ENCODE results near the gene SH2D4B. TPM values are rescaled to one million over a fixed set of nuclear protein-coding genes. Genes with fewer than 3 reads are reported as not detected.

The SH2D4B gene
- total RNA-seq, 1 donor from 2014 or later: 0.07 TPM

GRCh38 chr10:80492848-80493521, 44.7 kb upstream of the SH2D4B start:
- Mint-ChIP-seq H3K9me3 (ENCODE audit: low read depth) (peaks cover 9% of the 10 kb centered on the region), H3K36me3 (ENCODE audit: low read depth) (peaks cover 17% of the 10 kb centered on the region), H3K27me3 (ENCODE audit: low read depth) (no peaks in the 10 kb centered on the region), H3K4me1 (ENCODE audit: low read depth) (peaks cover 46% of the 10 kb centered on the region), H3K4me3 (ENCODE audit: unreplicated experiment) (no peak overlapping the region), H3K27ac (ENCODE audit: unreplicated experiment) (peak overlapping the region; percentile 85)
- DNase-seq (ENCODE audit: low spot score): no peak
- no peak for TF ChIP-seq CTCF (IDR thresholded peaks at IDR 0.05)

GRCh38 chr10:80493522-80494051, 44.1 kb upstream of the SH2D4B start:
- H3K36me3 Mint-ChIP-seq (ENCODE audit: low read depth): peaks cover 17% of the 10 kb centered on the region
- H3K27me3 Mint-ChIP-seq (ENCODE audit: low read depth): no peaks in the 10 kb centered on the region
- H3K4me3 Mint-ChIP-seq (ENCODE audit: unreplicated experiment): peak overlapping the region; percentile 10
- H3K9me3 Mint-ChIP-seq (ENCODE audit: low read depth): peaks cover 9% of the 10 kb centered on the region
- DNase-seq (ENCODE audit: low spot score): no peak
- TF ChIP-seq CTCF (IDR thresholded peaks at IDR 0.05): no peak
- H3K4me1 Mint-ChIP-seq (ENCODE audit: low read depth): peaks cover 52% of the 10 kb centered on the region
- peak overlapping the region; percentile 85 for H3K27ac Mint-ChIP-seq (ENCODE audit: unreplicated experiment)

GRCh38 chr10:80496555-80497172, 41.0 kb upstream of the SH2D4B start:
- no peak overlapping the region for H3K4me3 Mint-ChIP-seq (ENCODE audit: unreplicated experiment)
- peaks cover 7% of the 10 kb centered on the region for H3K36me3 Mint-ChIP-seq (ENCODE audit: low read depth)
- DNase-seq (ENCODE audit: low spot score): no peak
- peaks cover 80% of the 10 kb centered on the region for H3K4me1 Mint-ChIP-seq (ENCODE audit: low read depth)
- H3K27me3 Mint-ChIP-seq (ENCODE audit: low read depth): no peaks in the 10 kb centered on the region
- no peak overlapping the region for H3K27ac Mint-ChIP-seq (ENCODE audit: unreplicated experiment)
- peaks cover 9% of the 10 kb centered on the region for H3K9me3 Mint-ChIP-seq (ENCODE audit: low read depth)
- no peak for TF ChIP-seq CTCF (IDR thresholded peaks at IDR 0.05)

GRCh38 chr10:80497187-80498077, 40.3 kb upstream of the SH2D4B start:
- peaks cover 5% of the 10 kb centered on the region for H3K36me3 Mint-ChIP-seq (ENCODE audit: low read depth)
- no peak overlapping the region for H3K4me3 Mint-ChIP-seq (ENCODE audit: unreplicated experiment)
- peaks cover 85% of the 10 kb centered on the region for H3K4me1 Mint-ChIP-seq (ENCODE audit: low read depth)
- no peak for TF ChIP-seq CTCF (IDR thresholded peaks at IDR 0.05)
- no peak for DNase-seq (ENCODE audit: low spot score)
- peak overlapping the region; percentile 43 for H3K27ac Mint-ChIP-seq (ENCODE audit: unreplicated experiment)
- H3K27me3 Mint-ChIP-seq (ENCODE audit: low read depth): no peaks in the 10 kb centered on the region
- H3K9me3 Mint-ChIP-seq (ENCODE audit: low read depth): peaks cover 9% of the 10 kb centered on the region
